H1 (cell line): Measurements from ENCODE around the gene AAR2. TPM values are rescaled to one million over a fixed set of nuclear protein-coding genes. Genes with fewer than 3 reads are reported as not detected.

Experiments used
- CTCF ChIA-PET: fragments of 300-600 bp; sonication (Branson Sonifier 250); formaldehyde crosslinking; loops from one replicate; lab custom pipeline; 2021; ENCODE audit not compliant: partially characterized antibody; lab: Charles Lee
- POLR2A ChIA-PET: fragments of 300-600 bp; sonication (Branson Sonifier 250); formaldehyde crosslinking; loops from one replicate; lab custom pipeline; 2021; ENCODE audit warnings: inconsistent platforms; ENCODE audit not compliant: partially characterized antibody; lab: Charles Lee
- DNase-seq, 2 experiments: peaks; one replicate each; pipeline versions ENCODE4 v3.0.0 to v3.0.0-alpha.2; 2010 to 2022; ENCODE audit warnings: low spot score in 2 of 2, low read depth in 1 of 2, mixed read lengths in 1 of 2
- FAIRE-seq: peaks from 2 replicates; lab custom pipeline; 2011; peaks lifted over from hg19 to GRCh38; lab: Jason Lieb, UNC
- H2AFZ ChIP-seq: 2 replicates; pipeline ENCODE4 v1.8.1; 2012; ENCODE audit warnings: low read length, inconsistent platforms
- H2AK5ac ChIP-seq: 2 replicates; pipeline ENCODE4 v1.6.1; 2013; ENCODE audit warnings: low read depth, low read length
- H2BK120ac ChIP-seq: replicated peaks from 2 replicates; pipeline ENCODE3; 2013; ENCODE audit warnings: low read depth, low read length, inconsistent platforms
- H2BK12ac ChIP-seq: 2 replicates; pipeline ENCODE4 v1.6.1; 2013; ENCODE audit warnings: low read depth, low read length
- H2BK15ac ChIP-seq: 2 replicates; pipeline ENCODE4 v1.6.1; 2013; ENCODE audit warnings: low read length
- H2BK20ac ChIP-seq: 2 replicates; pipeline ENCODE4 v1.6.1; 2013; ENCODE audit warnings: low read length
- H2BK5ac ChIP-seq: 2 replicates; pipeline ENCODE4 v1.6.1; 2013; ENCODE audit warnings: low read depth, low read length
- H3K14ac ChIP-seq: 2 replicates; pipeline ENCODE4 v1.6.1; 2013; ENCODE audit warnings: inconsistent platforms; ENCODE audit not compliant: insufficient read length
- H3K18ac ChIP-seq: 2 replicates; pipeline ENCODE4 v1.6.1; 2013; ENCODE audit warnings: low read length; ENCODE audit errors: extremely low read depth
- H3K23ac ChIP-seq: 2 replicates; pipeline ENCODE4 v1.6.1; 2013; ENCODE audit warnings: inconsistent platforms; ENCODE audit not compliant: insufficient read length
- H3K23me2 ChIP-seq: 2 replicates; pipeline ENCODE4 v1.6.1; 2013; ENCODE audit warnings: low read depth, low read length
- H3K27ac ChIP-seq: 2 replicates; pipeline ENCODE4 v1.6.1; 2011; ENCODE audit warnings: low read depth, low read length, inconsistent platforms
- H3K27me3 ChIP-seq, 4 experiments: replicated peaks in 1 of 4; 1 replicate in 1 of 4; 2 replicates in 3 of 4; pipeline versions ENCODE4 v1.6.1 to v1.8.1; 2011 to 2013; ENCODE audit warnings: low read length in 3 of 4, mild to moderate bottlenecking in 3 of 4, inconsistent platforms in 2 of 4, mixed read lengths in 2 of 4, moderate library complexity in 1 of 4; ENCODE audit not compliant: control insufficient read depth in 3 of 4, insufficient read depth in 3 of 4; ENCODE audit errors: extremely low read depth in 1 of 4
- H3K36me3 ChIP-seq, 4 experiments: 2 replicates each; pipeline versions ENCODE4 v1.6.1 to v1.8.1; 2011 to 2013; ENCODE audit warnings: mild to moderate bottlenecking in 4 of 4, low read length in 3 of 4, moderate library complexity in 2 of 4, control low read depth in 1 of 4, inconsistent platforms in 1 of 4; ENCODE audit not compliant: insufficient read depth in 4 of 4, control insufficient read depth in 2 of 4
- H3K4ac ChIP-seq: replicated peaks from 2 replicates; pipeline ENCODE3; 2013; ENCODE audit warnings: low read length, low read depth, mixed read lengths, inconsistent platforms; ENCODE audit not compliant: insufficient read length
- H3K4me1 ChIP-seq, 4 experiments: replicated peaks in 1 of 4; 1 replicate in 1 of 4; 2 replicates in 3 of 4; pipeline versions ENCODE4 v1.6.1 to v1.8.1; 2011 to 2013; ENCODE audit warnings: low read length in 3 of 4, inconsistent platforms in 2 of 4, mixed read lengths in 1 of 4; ENCODE audit not compliant: insufficient read depth in 4 of 4, control insufficient read depth in 3 of 4
- H3K4me2 ChIP-seq, 2 experiments: 2 replicates each; pipeline versions ENCODE4 v1.6.1 to v1.8.1; 2011 to 2013; ENCODE audit warnings: low read depth in 2 of 2, low read length in 2 of 2, control low read depth in 1 of 2, inconsistent platforms in 1 of 2, mild to moderate bottlenecking in 1 of 2; ENCODE audit not compliant: insufficient read depth in 1 of 2
- H3K4me3 ChIP-seq, 4 experiments: fragments of 200-600, 300-600 bp in 1 of 4; sonication (generic), shearing (Covaris generic), sonication (Bioruptor Twin) in 1 of 4; 2 replicates each; pipeline versions ENCODE4 v1.5.1 to v1.8.1; 2011 to 2016; ENCODE audit warnings: low read length in 4 of 4, low read depth in 3 of 4, control low read depth in 2 of 4, inconsistent platforms in 2 of 4, mild to moderate bottlenecking in 2 of 4, mixed read lengths in 1 of 4, moderate library complexity in 1 of 4; ENCODE audit not compliant: insufficient read depth in 2 of 4; ENCODE audit errors: extremely low read depth in 1 of 4
- H3K56ac ChIP-seq: replicated peaks from 2 replicates; pipeline ENCODE3; 2013; ENCODE audit warnings: low read depth, mild to moderate bottlenecking, mixed read lengths, low read length, inconsistent platforms; ENCODE audit not compliant: insufficient read length
- H3K79me1 ChIP-seq: 2 replicates; pipeline ENCODE4 v1.6.1; 2013; ENCODE audit warnings: low read depth, low read length, control low read depth
- H3K79me2 ChIP-seq, 2 experiments: 2 replicates each; pipeline versions ENCODE4 v1.6.1 to v1.8.1; 2012 to 2013; ENCODE audit warnings: low read length in 2 of 2, mild to moderate bottlenecking in 2 of 2, inconsistent platforms in 1 of 2; ENCODE audit not compliant: insufficient read depth in 2 of 2, control insufficient read depth in 1 of 2
- H3K9ac ChIP-seq, 4 experiments: replicated peaks in 1 of 4; 1 replicate in 1 of 4; 2 replicates in 3 of 4; pipeline versions ENCODE4 v1.6.1 to v1.8.1; 2011 to 2013; ENCODE audit warnings: low read depth in 3 of 4, low read length in 3 of 4, control low read depth in 2 of 4, mild to moderate bottlenecking in 2 of 4, moderate library complexity in 2 of 4, inconsistent platforms in 1 of 4; ENCODE audit errors: extremely low read depth in 1 of 4
- H3K9me3 ChIP-seq, 2 experiments: 2 replicates each; pipeline versions ENCODE4 v1.6.1 to v1.8.1; 2012 to 2013; ENCODE audit warnings: mild to moderate bottlenecking in 2 of 2, moderate library complexity in 2 of 2, control low read depth in 1 of 2, inconsistent platforms in 1 of 2, low read depth in 1 of 2, low read length in 1 of 2, mixed read lengths in 1 of 2; ENCODE audit not compliant: insufficient read depth in 2 of 2
- H4K20me1 ChIP-seq, 2 experiments: replicated peaks in 1 of 2; 2 replicates each; pipeline versions ENCODE3 to v1.8.1; 2011 to 2013; ENCODE audit warnings: inconsistent platforms in 2 of 2, low read length in 2 of 2, mild to moderate bottlenecking in 1 of 2; ENCODE audit not compliant: insufficient read depth in 2 of 2, control insufficient read depth in 1 of 2
- H4K5ac ChIP-seq: 2 replicates; pipeline ENCODE4 v1.6.1; 2013; ENCODE audit warnings: low read length, low read depth, mixed read lengths, inconsistent platforms; ENCODE audit not compliant: insufficient read length
- H4K8ac ChIP-seq: 2 replicates; pipeline ENCODE4 v1.8.0; 2013; ENCODE audit warnings: mild to moderate bottlenecking, moderate library complexity, low read length, inconsistent platforms; ENCODE audit not compliant: insufficient read depth; ENCODE audit errors: extremely low read depth
- H4K91ac ChIP-seq: replicated peaks from 2 replicates; pipeline ENCODE3; 2013; ENCODE audit warnings: low read length, mixed read lengths, inconsistent platforms; ENCODE audit not compliant: insufficient read length
- WGBS, 2 experiments: shearing (Covaris generic) in 1 of 2; methylation state at CpG; one replicate each; pipeline versions ENCODE4 v1.1.6 to v1.1.7; 2013 to 2015; ENCODE audit warnings: low lambda C conversion rate in 2 of 2, mixed read lengths in 2 of 2, inconsistent platforms in 1 of 2, low coverage in 1 of 2, missing lambda C conversion rate in 1 of 2; ENCODE audit not compliant: insufficient replicate concordance in 2 of 2, insufficient coverage in 1 of 2, insufficient read length in 1 of 2; ENCODE audit errors: extremely low coverage in 1 of 2, missing lambda C conversion rate in 1 of 2; 5-methylcytosine and 5-hydroxymethylcytosine counted together
- polyA plus RNA-seq, 7 experiments: library from polyadenylated mRNA; depleted of rRNA in 3 of 7; stranded (reverse) in 5 of 7; unstranded in 2 of 7; fragments of >200 nt in 5 of 7; fragments of 200-250 nt in 2 of 7; gene quantifications; 1 replicate in 5 of 7; 2 replicates in 1 of 7; 4 replicates in 1 of 7; pipeline versions ENCODE4 v1.2.1 to v1.2.3, GENCODE V29; 2011 to 2013; ENCODE audit warnings: missing spikeins in 2 of 7, mixed read lengths in 2 of 7
- total RNA-seq: library from RNA; stranded (reverse); fragmentation: NEBNext Ultra II Directional; extraction: Animal tissue kit (Norgen Biotek cat#: 25700); gene quantifications from 2 replicates; pipeline ENCODE4 v1.2.1, GENCODE V29; 2021

Gene AAR2
- total and polyA plus RNA-seq, 2 of the 8 experiments (the other 6 are each of a cell fraction or from before 2014, with no cell fraction given): 25.5 to 36.1 TPM

DNA sequence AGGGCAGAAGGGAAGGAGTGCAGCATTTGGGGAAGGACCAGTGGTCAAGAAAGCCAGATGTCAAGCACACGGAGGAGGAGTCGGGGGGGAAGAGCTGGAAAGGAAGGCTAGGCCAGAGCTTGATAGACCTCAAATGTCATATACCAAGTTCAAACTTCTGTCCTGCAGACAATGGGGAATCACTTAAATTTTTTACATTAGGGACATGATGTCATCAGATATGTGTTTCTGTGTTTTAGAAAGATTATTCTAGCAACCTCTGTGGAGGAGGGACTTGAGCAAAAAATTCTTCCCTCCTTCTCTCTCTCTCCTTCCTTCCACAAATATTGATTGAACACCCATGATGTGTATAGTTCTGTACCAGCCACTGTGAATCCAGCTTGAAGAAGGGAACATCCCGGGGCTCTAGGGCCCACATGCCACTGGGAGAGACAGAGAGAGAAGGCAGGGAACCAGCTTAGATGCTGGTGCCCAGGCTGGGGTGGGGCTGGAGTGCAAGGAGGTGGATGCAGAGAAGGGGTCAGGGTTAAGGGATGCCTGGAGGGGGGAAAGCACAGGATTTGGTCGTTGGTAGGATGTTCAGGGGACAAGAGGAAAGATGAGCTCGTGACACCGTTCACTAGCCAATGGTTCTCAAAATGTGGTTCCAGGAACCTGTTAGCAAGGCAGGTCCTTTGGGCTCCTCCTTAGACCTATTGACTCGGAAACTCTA is 19.8 kb upstream of the AAR2 start:
- H3K79me2 ChIP-seq: no peaks in the 10 kb centered on the region
- no peak overlapping the region for H3K9ac ChIP-seq
- H3K4me3 ChIP-seq: no peak overlapping the region
- H4K8ac ChIP-seq: no peak overlapping the region
- H3K27me3 ChIP-seq: peaks cover 0 to 2% (median 0%) of the 10 kb centered on the region in 4 experiments; a peak in 1 of 7 replicates
- H2AK5ac ChIP-seq: no peak overlapping the region
- no peak overlapping the region for H2BK5ac ChIP-seq
- no peak overlapping the region for H2BK12ac ChIP-seq
- no peak overlapping the region for H3K23ac ChIP-seq
- peaks cover 2 to 3% of the 10 kb centered on the region in 2 experiments for H4K20me1 ChIP-seq
- DNase-seq: no peak
- H4K5ac ChIP-seq: no peak overlapping the region
- POLR2A ChIA-PET: interaction anchor here (1.1 to 1.9 kb wide), 3 partner anchors 12 to 21 kb away, joined by 3 to 7 read pairs (median 4); no protein-coding TSS in a partner anchor
- H2BK120ac ChIP-seq: no peak overlapping the region
- no peak overlapping the region for H3K56ac ChIP-seq
- no peak overlapping the region for H2BK15ac ChIP-seq
- H3K36me3 ChIP-seq: no peaks in the 10 kb centered on the region
- H3K27ac ChIP-seq: no peak overlapping the region
- H2BK20ac ChIP-seq: no peak overlapping the region
- no peak overlapping the region for H3K18ac ChIP-seq
- H3K9me3 ChIP-seq: no peaks in the 10 kb centered on the region
- no peaks in the 10 kb centered on the region for H3K4me1 ChIP-seq
- no peak overlapping the region for H3K14ac ChIP-seq
- CTCF ChIA-PET: interaction anchor here (0.6 to 11.6 kb wide), 42 partner anchors 9 to 514 kb away, joined by 3 to 151 read pairs (median 4); partner anchors contain the start of genes AAR2 and SCAND1
- H4K91ac ChIP-seq: no peak overlapping the region
- no peak overlapping the region for H3K4ac ChIP-seq
- FAIRE-seq: no peak
- 75% methylated on average over 7 of the region's 7 CpGs; no CpG with 5 or more reads in 1 of the 2 experiments for WGBS, 2 experiments
- H3K4me2 ChIP-seq: no peak overlapping the region
- H2AFZ ChIP-seq: no peak overlapping the region
- no peaks in the 10 kb centered on the region for H3K23me2 ChIP-seq
- H3K79me1 ChIP-seq: no peaks in the 10 kb centered on the region
